ENCODE measurements around the gene CSK.
"Not testable (repeated sequence)": the region's sequence is repeated elsewhere in the genome, so short reads cannot be mapped to it uniquely, and the experiment has no call there.

The CSK gene

DNA sequence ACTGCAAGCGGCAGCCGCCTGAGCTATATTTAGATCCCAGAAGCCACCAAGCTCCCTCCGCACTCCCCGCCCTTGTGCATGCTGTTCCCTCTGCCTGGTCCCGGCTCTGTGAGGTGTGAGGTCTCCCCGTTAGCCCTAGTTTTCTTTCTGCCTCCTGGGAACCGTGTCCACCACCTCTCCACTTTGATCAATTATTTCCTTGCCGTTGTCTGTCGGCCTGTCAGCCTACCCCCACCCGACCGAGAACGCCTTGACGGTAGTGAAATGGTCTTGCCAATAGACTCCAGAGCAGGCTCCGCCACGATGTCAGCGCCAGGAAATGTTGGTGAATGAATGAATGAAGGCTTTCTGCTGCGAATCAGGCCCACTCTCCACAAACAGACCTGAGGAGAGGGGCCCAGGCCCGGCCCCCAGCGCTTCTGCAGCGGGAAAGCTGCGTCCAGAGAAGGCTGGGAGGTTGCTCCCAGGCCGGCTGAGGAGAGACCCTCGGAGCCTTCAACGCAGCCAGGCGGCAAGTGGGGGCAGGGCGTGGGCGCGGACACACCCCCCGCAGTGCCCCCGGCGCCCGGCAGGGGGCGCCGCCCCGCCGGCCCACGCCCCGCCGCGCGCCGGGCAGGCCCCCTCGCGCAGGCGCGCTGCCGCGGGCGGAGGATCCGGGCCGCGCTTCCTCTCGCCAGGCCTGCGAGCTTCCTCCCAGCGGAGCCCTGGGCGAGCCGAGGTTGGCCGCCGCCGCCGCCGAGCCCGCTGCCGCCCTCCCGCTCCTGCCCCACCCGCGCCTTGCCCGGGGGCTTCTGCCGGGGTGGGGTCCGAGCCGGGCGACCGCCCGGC lies at the start of gene CSK:
Gene CSK (plus strand): TSS at position 650 of the 828 bp plus-strand sequence. CDS start 16,218 bp downstream, outside the sequence.
- peak; percentile 67 for DNase-seq

DNA sequence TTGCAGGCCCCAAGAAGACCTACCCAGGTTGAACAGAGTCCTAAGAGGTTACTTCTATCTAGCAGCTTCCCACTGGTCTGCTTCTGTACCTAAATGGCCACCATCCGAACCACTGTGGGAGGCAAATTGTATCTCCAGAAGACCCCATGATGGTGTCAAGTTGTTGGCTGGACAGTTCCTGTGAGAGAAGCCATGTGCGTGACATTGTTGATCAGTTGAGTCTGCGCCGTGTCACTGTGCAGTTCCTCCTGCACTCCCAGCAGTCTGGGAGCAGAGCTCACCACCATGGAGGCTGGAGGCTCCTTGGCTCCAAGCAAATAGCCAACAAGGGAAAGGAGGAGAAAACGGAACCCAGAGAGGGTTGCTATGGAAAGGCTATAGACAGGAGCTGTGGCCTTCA lies 49.0 kb upstream of the CSK start:
- no peak for DNase-seq

DNA sequence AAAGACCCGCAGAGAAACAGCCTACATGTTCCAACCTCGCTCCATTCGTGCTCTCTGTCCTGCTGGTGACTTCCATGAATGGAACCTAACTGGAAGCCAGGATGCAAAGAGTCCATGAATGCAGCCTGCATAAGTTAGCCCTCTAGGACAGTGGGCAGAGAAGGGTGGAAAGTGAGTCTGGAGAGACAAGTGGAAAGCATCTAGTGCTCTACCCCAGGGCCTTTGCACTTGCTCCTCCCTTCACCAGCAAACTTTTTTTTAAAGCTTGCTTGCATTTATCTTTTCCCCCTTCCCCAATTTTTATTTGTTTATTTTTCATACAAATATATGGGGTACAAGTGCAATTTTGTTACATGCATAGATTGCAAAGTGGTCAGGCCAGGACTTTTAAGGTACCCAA lies 48.6 kb upstream of the CSK start:
- no peak for DNase-seq

DNA sequence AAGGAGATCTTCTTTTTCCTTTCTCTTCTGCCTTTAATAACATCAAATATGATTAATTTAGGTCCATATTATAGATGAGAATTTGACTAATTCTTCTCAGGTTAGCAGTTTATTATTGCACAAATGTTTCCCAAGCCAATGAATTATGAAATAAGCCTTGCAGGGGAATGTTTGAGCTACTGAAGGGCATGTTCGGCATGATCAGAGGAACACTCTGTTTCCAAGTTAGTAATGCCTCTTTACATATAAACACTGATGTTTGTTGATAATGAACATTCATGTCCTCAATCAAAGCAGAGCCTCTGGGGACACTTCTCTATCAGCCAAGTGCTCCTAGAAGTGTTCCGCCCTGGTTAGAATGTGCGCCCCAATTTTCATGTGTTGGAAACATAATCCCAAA lies 46.6 kb upstream of the CSK start:
- DNase-seq: no peak

DNA sequence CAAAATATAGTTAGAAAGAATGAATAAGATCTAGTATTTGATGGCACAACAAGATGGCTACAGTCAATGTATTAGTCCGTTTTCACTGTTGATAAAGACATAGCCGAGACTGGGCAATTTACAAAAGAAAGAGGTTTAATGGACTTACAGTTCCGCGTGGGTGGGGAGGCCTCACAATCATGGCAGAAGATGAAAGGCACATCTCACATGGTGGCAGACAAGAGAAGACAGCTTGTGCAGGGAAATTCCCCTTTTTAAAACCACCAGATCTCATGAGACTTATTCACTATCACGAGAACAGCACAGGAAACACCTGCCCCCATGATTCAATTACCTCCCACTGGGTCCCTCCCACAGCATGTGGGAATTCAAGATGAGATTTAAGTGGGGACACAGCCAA lies 43.6 kb upstream of the CSK start:
- not testable (repeated sequence) for DNase-seq

DNA sequence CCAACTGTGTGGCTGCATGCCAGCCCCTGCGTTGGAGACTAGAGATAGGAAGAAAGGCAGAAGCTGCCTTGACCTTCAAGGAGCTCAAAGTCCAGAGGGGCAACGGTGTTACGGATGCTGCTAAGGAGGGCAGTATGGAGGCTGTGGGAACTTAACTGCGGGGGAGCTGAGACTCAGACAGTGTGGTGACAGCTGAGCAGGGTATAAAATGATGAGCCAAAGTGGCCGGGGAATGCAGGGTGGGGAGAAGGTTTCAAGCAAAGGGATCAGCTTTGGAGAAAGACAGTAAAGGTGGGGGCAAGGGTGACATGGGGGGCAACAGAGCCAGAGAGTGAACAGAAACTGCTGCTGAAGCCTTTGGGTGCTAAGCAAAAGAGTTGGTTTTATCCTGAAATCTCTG lies 39.5 kb upstream of the CSK start:
- DNase-seq: no peak

DNA sequence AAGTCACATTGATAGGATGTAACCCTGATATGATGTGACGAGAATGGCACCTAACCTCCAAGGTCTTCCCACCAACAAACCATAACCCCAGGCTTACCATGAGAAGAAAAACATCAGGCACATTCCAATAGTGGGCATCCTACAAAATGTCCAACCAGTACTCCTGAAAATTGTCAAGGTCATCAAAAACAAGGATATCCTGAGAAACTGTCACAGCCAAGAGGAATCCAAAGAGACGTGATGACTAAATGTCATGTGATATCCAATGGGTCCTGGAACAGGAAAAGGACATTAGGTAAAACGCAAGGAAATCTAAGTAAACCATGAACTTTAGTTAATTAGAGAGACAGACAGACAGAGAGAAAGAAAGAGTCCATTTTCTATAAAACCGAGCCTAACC lies 35.5 kb upstream of the CSK start:
- no peak for DNase-seq

DNA sequence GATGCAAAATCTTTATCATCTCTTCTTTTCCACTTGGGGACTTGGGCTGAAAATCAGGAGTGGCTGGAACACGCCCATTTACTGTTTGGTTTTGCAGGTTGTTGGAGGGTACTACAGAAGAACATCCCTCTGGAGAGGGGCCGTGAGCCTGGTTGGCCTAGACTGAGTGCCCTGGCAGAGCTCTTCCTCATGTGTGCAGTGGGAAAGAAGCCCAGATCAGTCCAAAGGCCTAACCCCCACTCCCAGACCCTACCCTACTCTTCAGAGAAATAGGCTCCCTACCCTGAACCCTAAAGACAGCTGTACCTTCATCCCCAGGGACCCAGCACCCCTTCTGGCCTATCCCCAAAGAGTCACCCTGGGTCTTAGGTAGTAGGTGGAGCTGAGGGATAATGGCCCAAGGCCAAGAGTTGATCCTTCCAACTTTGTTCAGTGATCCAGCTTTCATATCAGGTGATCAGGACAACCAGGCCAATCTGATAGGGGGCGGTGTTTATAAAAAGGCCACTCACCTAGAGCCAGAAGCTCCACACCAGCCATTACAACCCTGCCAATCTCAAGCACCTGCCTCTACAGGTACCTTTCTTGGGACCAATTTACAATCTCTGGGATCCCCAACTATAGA lies 33.4 kb upstream of the CSK start, which contains the start of gene CYP1A2:
Gene CYP1A2 (plus strand): TSS at position 524 of the 625 bp plus-strand sequence. CDS start 894 bp downstream, outside the sequence.
- no peak for DNase-seq

DNA sequence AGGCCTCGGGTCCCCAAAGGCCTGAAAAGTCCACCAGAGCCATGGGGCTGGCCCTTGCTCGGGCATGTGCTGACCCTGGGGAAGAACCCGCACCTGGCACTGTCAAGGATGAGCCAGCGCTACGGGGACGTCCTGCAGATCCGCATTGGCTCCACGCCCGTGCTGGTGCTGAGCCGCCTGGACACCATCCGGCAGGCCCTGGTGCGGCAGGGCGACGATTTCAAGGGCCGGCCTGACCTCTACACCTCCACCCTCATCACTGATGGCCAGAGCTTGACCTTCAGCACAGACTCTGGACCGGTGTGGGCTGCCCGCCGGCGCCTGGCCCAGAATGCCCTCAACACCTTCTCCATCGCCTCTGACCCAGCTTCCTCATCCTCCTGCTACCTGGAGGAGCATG lies 32.0 kb upstream of the CSK start:
- DNase-seq: no peak

DNA sequence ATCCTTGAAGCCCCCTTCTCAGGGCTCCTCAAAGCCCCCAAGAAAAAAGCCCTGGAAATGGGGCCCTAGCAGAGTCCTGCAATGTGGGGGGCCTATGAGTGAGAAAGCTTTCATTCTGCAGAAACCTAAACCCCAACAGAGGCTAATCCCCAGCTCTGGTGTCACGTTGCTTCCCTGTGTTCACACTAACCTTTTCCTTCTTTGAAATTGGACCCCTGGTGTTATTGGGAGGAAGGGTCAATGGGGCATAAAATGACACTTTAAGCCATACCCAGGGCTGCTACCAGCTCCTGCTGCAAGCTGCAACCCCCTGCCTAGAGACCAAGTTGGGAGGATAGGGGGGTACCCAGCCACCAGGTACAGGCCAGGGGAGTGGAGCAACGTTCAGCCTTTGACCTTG lies 31.1 kb upstream of the CSK start:
- no peak for DNase-seq

DNA sequence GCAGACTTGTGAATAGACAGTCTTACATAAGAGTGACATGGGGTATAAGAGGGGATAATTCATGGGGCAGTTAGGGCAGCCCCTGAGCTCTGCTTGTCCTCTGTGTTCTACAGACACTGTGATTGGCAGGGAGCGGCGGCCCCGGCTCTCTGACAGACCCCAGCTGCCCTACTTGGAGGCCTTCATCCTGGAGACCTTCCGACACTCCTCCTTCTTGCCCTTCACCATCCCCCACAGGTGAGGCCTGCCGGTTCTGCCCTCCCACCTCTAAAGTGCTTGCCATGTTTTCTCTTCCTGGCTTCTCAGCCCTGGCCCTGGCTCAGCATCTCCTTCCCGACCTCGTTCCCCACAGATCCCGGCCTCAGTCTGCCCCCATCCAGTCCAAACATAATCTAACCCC lies 29.9 kb upstream of the CSK start:
- no peak for DNase-seq

DNA sequence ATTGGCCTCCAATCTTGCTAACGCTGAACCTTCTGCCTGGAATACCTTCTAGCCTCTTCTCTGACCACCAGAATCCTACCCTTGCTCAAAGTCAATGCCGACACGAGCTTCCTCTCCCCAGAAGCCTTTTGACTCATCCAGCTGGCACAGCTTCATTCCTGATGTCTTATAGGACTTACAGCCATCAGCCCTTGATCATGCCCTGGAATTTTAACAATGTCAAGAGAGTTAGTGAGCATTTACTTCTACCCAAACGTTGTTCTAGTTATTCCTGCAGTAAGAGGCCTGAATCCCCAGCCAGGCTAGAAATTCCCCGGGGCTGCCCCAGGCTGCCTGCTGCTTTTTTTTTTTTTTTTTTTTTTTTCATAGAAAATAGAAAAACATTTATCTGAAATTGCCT lies 29.3 kb upstream of the CSK start:
- DNase-seq: no peak

DNA sequence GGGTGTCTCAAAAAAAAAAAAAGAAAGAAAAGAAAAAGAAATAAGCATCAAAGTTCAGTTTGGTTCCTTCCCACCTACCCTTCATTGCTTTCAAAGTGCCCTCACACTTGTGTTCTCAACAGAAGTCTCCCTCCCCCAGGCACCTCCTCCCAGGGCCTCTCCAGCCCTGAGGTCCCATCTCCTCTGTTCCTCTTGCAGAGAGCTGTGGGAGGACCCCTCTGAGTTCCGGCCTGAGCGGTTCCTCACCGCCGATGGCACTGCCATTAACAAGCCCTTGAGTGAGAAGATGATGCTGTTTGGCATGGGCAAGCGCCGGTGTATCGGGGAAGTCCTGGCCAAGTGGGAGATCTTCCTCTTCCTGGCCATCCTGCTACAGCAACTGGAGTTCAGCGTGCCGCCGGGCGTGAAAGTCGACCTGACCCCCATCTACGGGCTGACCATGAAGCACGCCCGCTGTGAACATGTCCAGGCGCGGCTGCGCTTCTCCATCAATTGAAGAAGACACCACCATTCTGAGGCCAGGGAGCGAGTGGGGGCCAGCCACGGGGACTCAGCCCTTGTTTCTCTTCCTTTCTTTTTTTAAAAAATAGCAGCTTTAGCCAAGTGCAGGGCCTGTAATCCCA lies 27.2 kb upstream of the CSK start:
- DNase-seq: no peak

DNA sequence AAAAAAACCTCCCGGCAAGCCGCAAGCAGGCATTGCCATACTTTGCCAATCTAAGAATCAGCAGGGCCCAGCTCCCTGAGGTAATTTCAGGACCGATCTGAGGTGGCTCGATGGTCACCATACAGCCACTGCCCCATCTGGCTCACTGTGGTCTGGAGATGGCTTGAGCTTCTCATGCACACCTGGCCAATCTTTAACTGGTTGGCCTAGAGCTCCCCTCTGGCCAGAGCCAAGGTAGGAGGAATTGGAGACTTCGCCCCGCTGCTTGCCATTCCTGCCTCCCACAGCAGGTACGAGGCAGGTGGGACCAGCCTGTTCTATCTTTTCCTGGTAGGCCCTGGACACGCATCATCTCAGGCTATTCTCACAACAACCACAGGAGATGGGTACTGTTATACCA lies 23.1 kb upstream of the CSK start:
- no peak for DNase-seq

DNA sequence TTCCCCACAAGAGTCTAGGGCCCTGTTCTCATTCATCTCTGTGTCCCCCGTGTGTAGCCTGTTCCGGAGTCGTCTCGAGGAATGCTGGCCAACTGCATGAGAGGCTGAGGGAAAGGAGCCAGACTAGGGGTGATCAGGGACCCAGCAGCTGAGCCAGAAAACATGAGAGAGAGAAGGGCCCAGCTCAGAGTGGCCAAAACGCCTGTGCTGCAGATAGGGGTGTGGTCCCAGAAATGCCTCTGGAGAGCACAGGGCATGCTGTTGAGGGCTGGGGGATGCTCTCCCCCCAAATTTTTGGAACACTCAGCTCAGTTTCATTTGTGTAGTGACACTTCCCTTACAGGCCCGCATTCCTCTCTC lies 19.1 kb upstream of the CSK start:
- no peak for DNase-seq

DNA sequence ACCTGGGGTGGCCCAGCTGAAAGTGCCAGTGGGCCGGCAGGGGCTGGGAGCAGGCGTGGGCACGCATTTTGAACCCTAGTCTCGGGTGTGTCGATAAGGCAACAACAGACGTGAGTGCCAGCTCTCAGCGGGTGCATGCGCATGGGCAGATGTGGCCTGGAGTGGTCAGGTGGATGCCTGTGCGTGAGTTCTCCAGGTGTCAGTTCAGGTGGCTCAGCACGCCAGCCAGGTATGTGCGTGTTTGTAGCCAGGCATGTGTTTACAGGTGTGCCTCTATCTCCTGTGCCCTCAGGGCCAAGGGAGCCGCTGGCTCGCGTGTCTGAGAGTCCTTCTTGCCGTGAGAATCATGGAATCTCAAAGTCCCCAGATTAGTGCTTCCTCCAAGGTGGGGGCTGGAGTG lies 18.5 kb upstream of the CSK start:
- no peak for DNase-seq

DNA sequence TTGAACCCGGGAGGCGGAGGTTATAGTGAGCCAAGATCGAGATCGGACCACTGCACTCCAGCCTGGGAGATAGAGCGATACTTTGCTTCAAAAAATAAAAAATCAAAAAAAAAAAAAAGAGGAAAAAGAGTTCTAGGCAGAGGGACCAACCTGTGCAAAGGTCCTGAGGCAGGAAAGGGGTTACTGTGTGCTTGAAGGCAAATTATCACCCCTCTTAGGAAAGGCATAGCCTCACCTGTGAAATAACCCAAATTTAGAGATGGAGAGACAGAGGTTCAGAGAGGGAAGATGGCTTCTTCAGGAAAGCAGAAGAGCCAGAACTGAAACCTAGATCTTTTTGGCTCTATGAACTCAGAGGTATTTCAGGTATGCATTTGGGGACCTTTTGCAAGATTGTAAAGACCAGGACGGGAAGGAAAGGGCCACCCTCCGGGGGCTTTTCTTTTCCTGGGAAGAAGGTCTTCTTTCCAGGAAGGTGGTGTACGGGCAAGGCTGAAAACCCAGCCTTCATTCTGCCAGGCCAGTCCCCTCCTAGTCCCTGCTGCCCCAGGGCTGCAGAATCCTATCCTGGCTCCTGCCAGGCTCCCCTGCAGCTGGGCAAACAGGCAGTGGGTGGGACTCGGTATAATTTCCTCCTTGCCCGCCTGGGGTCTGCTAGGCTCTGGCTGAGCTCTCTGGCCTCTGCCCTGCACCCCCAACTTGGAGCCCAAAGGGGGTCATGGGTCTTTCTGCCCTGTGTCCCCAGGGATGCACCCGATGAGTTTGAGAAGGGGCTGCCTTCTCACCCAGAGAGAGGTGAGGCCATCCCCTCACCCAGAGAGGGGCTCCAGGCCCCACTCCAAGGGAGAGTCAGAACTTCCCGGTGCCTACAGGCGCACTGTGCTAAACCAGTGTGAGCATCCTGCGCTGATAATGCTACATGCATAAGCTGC lies 14.4 kb upstream of the CSK start:
- no peak for DNase-seq

DNA sequence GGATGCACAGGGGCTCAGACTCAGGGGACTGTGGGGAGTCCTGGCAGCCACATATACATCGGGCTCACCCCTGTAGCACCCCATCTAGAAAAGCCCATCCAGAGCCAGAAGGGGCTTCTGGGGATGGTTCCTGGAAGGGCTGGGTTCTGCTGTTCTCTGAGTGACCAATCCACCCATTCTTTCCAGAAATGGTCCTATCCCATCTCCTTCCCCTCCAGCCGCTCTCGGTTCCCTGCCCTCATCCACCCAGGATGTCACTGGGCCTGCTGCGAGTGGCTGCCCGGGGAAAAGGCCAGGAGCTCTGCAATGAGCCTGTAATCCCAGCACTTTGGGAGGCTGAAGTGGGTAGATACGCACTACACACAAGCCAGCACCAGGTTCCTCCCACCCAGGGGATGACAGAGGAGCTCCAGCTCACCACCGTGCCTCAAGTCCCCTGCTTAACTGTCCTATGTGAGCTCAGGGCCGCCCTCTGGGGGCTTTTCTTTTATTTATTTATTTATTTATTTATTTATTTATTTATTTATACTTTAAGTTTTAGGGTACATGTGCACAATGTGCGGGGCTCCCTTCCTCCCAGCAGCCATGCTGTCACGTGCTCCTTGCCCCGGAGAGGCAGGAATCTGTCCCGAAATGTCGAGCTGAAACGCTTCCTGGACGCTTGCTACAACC lies 13.6 kb upstream of the CSK start:
- no peak for DNase-seq

DNA sequence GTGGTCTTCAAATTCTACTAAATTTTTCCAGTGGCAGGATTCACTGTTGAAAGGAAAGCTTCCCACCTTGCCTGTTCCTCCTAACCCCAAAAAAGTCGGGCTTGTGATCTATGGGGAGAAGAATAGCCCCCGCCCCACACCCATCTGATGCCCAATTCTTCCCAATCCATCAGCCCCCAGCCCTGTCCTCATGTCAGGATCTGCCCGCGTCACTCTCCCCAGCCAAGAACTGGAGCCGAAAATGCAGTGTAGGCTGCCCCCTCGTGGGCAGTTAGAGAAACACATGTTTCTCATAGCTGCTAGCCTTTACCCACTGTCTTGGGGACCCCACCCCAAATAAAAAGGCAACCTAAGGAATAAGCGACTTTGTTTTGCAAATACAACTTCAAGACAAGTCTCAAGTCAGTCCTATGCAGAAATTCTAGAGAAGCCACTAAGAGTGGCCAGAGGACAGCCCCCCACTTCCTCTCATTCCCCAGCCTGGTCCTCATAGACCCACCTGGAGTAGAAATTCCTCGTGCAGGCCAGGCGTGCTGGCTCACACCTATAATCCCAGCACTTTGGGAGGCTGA lies 13.0 kb upstream of the CSK start:
- peak; percentile 54 for DNase-seq

DNA sequence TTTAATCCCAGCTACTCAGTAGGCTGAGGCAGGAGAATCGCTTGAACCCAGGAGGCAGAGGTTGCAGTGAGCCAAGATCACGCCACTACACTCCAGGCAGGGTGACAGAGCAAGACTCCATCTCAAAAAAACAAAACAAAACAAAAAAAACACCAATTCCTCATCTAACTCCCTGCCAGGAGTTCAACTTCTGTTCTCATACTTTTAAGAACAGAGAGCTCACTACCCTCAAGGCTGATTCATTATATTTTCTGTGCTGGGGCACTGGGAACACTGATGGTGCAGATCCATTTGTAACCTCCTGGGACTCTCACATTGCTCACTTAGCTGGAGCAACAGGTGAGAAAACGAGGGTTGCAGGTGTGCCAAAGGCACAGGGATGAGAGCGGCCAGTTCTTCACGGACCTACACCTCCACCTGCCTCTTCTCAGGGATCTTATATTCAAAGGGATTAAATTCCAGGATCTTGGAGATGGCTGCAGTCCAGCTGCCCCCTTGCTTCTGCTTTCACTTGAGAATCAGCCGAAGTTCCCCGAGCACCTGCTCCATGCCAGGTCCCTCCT lies 12.3 kb upstream of the CSK start:
- no peak for DNase-seq

DNA sequence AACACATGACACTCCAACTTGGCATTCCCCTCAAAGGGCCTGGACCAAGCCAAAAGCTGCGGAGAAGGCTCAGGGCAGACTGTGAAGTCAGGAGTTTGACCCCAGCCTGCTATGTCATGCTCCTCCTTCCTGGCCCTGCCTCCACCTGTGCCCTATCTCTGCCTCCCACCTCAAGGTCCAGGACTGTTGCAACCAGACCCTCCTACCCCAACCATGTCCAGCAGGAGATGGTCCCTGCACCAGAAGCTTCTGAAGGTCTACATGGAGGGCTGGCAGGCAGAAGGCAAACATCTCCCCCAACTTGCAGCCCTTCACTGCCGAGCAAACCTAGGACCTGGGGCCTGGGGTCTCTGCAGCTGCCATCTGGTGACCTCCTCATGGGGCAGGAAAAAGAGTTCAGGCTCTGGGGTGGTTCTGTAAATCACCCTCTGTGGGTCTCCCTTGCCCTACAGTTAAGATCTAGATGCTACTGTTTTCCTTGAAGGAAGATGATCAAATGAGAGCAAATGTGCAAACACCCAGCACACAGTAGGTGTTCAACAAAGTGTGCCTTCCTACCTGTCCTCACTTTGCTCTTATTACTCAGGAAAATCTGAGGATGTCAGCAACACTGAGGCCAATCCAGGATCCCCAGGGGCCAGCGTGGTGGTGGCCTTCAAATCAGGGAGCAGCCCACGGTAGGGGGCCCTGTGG lies 11.5 kb upstream of the CSK start:
- no peak for DNase-seq

Measured in CD4-positive, alpha-beta T cell treated with Interleukin-4 for 4 hours (primary cell).